ENCODE measurements around the gene AGAP5. TPM values are rescaled to one million over a fixed set of nuclear protein-coding genes. Genes with fewer than 3 reads are reported as not detected.

The AGAP5 gene
- total and polyA plus RNA-seq, 2 of the 8 experiments (the other 6 are each of a cell fraction or from before 2014, with no cell fraction given), result 5.4 to 6.0 TPM

GRCh38 chr10:73742454-73742734 lies 44.5 kb upstream of the AGAP5 start:
- H2BK120ac ChIP-seq (replicated peaks; ENCODE audit: low read depth, low read length), result no peak overlapping the region
- H3K56ac ChIP-seq (replicated peaks; ENCODE audit: insufficient read length, low read depth, low read length), result no peak overlapping the region
- peaks cover 0 to 15% of the 10 kb centered on the region in 2 experiments; a peak in 2 of 4 replicates for H3K79me2 ChIP-seq (ENCODE audit: control insufficient read depth in 1 of 2, insufficient read depth in 2 of 2, low read length in 2 of 2)
- no peak overlapping the region for H2BK20ac ChIP-seq (ENCODE audit: low read length)
- peak overlapping the region in 2 of 4 experiments; percentile 2 to 5; a peak in 2 of 7 replicates for H3K9ac ChIP-seq (replicated peaks in 1 of 4; ENCODE audit: extremely low read depth in 1 of 4, low read depth in 3 of 4, low read length in 3 of 4)
- FAIRE-seq (no peak), DNase-seq (ENCODE audit: low read depth in 1 of 2, low spot score in 2 of 2) (no peak)
- no peak overlapping the region for H3K14ac ChIP-seq (ENCODE audit: insufficient read length)
- no peak overlapping the region for H4K5ac ChIP-seq (ENCODE audit: insufficient read length, low read depth, low read length)
- H2AFZ ChIP-seq (ENCODE audit: low read length), result no peak overlapping the region
- 84% methylated on average over 5 of the region's 5 CpGs; no CpG with 5 or more reads in 1 of the 2 experiments for WGBS, 2 experiments (ENCODE audit: extremely low coverage in 1 of 2, insufficient coverage in 1 of 2, insufficient read length in 1 of 2, insufficient replicate concordance in 2 of 2, low coverage in 1 of 2, low lambda C conversion rate in 2 of 2, missing lambda C conversion rate in 1 of 2)
- peaks cover 0 to 8% (median 0%) of the 10 kb centered on the region in 4 experiments; a peak in 1 of 8 replicates for H3K36me3 ChIP-seq (ENCODE audit: control insufficient read depth in 2 of 4, insufficient read depth in 4 of 4, low read length in 3 of 4)
- ChIA-PET POLR2A (ENCODE audit: partially characterized antibody) (interaction anchor here (0.6 to 7.0 kb wide), 20 partner anchors 11 to 485 kb away, joined by 3 to 124 read pairs (median 4); partner anchors contain the start of genes CHCHD1, PPP3CB, SYNPO2L and ZSWIM8), CTCF (ENCODE audit: partially characterized antibody) (interaction anchor here (0.6 to 1.0 kb wide), 3 partner anchors 9 to 36 kb away, joined by 3 read pairs; no protein-coding TSS in a partner anchor)
- H3K27me3 ChIP-seq (replicated peaks in 1 of 4; ENCODE audit: control insufficient read depth in 3 of 4, extremely low read depth in 1 of 4, insufficient read depth in 3 of 4, low read length in 3 of 4), result no peaks in the 10 kb centered on the region
- H3K4me1 ChIP-seq (replicated peaks in 1 of 4; ENCODE audit: control insufficient read depth in 3 of 4, insufficient read depth in 4 of 4, low read length in 3 of 4), result peaks cover 5 to 20% (median 10%) of the 10 kb centered on the region in 4 experiments; a peak in 6 of 7 replicates
- H3K23me2 ChIP-seq (ENCODE audit: low read depth, low read length), result peaks cover 3% of the 10 kb centered on the region; the same call in 1 of the 2 replicates
- no peaks in the 10 kb centered on the region for H4K20me1 ChIP-seq (replicated peaks in 1 of 2; ENCODE audit: control insufficient read depth in 1 of 2, insufficient read depth in 2 of 2, low read length in 2 of 2)
- TF ChIP-seq TBP (IDR thresholded peaks at IDR 0.05; ENCODE audit: low read depth, low read length) (no peak), ASH2L (IDR thresholded peaks at IDR 0.05; ENCODE audit: low read length) (peak; percentile 22)
- H3K4me2 ChIP-seq (ENCODE audit: insufficient read depth in 1 of 2, low read depth in 2 of 2, low read length in 2 of 2), result peak overlapping the region; percentile 49 to 86
- no peak overlapping the region for H2BK12ac ChIP-seq (ENCODE audit: low read depth, low read length)
- H2BK5ac ChIP-seq (ENCODE audit: low read depth, low read length), result no peak overlapping the region; the same call in 1 of the 2 replicates
- H3K23ac ChIP-seq (ENCODE audit: insufficient read length), result no peak overlapping the region
- H3K27ac ChIP-seq (ENCODE audit: low read depth, low read length), result no peak overlapping the region; the same call in 1 of the 2 replicates
- H2AK5ac ChIP-seq (ENCODE audit: low read depth, low read length), result peak overlapping the region; percentile 2; the same call in 1 of the 2 replicates
- H4K91ac ChIP-seq (replicated peaks; ENCODE audit: insufficient read length, low read length), result no peak overlapping the region
- no peak overlapping the region for H4K8ac ChIP-seq (ENCODE audit: extremely low read depth, insufficient read depth, low read length)
- H2BK15ac ChIP-seq (ENCODE audit: low read length), result no peak overlapping the region
- peaks cover 6% of the 10 kb centered on the region for H3K79me1 ChIP-seq (ENCODE audit: low read depth, low read length)
- H3K9me3 ChIP-seq (ENCODE audit: insufficient read depth in 2 of 2, low read depth in 1 of 2, low read length in 1 of 2), result no peaks in the 10 kb centered on the region
- H3K18ac ChIP-seq (ENCODE audit: extremely low read depth, low read length), result no peak overlapping the region; the same call in 1 of the 2 replicates
- H3K4ac ChIP-seq (replicated peaks; ENCODE audit: insufficient read length, low read depth, low read length), result no peak overlapping the region
- H3K4me3 ChIP-seq (ENCODE audit: extremely low read depth in 1 of 4, insufficient read depth in 2 of 4, low read depth in 3 of 4, low read length in 4 of 4), result peak overlapping the region in 1 of 4 experiments; percentile 83; a peak in 2 of 8 replicates
